Measurements from ENCODE around the gene DGUOK. TPM values are rescaled to one million over a fixed set of nuclear protein-coding genes. Genes with fewer than 3 reads are reported as not detected.

The DGUOK gene
- total and polyA plus RNA-seq, 8 donors, result 1.7 to 91.3 (median 33.8) TPM; not detected in 1

DNA sequence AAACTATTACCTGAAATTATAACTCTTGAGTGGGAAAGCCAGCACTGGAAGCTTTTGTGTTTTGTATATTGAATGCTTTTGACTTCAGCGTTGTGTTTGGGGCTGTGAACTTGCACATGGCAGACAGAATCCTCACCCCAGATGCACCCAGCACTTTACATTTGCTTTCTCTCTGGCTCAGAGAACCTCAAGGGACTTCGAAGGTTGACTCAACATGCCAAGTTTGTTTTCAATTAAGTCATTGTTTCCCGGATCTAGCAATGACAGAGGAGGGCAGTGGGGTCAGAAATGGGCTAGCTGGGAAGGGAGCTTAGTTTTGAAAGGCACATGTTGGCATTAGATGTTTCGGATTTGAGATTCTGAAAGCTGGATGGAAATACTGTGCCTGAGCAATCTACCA, 80.4 kb downstream of the DGUOK start:
- H3K36me3 ChIP-seq, result peaks cover 0 to 13% (median 2%) of the 10 kb centered on the region in 4 donors
- intact Hi-C loops (cut with DNase I; ENCODE audit: low total_unique reads), result no loop called here
- no peaks in the 10 kb centered on the region for H3K9me3 ChIP-seq
- peaks cover 23 to 79% (median 58%) of the 10 kb centered on the region in 4 donors for H3K4me1 ChIP-seq
- no peak for DNase-seq
- no peak overlapping the region for H3K4me3 ChIP-seq
- TF ChIP-seq, protein P1, sequence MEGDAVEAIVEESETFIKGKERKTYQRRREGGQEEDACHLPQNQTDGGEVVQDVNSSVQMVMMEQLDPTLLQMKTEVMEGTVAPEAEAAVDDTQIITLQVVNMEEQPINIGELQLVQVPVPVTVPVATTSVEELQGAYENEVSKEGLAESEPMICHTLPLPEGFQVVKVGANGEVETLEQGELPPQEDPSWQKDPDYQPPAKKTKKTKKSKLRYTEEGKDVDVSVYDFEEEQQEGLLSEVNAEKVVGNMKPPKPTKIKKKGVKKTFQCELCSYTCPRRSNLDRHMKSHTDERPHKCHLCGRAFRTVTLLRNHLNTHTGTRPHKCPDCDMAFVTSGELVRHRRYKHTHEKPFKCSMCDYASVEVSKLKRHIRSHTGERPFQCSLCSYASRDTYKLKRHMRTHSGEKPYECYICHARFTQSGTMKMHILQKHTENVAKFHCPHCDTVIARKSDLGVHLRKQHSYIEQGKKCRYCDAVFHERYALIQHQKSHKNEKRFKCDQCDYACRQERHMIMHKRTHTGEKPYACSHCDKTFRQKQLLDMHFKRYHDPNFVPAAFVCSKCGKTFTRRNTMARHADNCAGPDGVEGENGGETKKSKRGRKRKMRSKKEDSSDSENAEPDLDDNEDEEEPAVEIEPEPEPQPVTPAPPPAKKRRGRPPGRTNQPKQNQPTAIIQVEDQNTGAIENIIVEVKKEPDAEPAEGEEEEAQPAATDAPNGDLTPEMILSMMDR (IDR thresholded peaks at IDR 0.05), result no peak
- TF ChIP-seq POLR2AphosphoS5 (IDR thresholded peaks at IDR 0.05), result no peak
- TF ChIP-seq EP300 (IDR thresholded peaks at IDR 0.05), result no peak
- TF ChIP-seq POLR2A (IDR thresholded peaks at IDR 0.05), result no peak
- 39 to 62% (median 50%) methylated on average over 4 of the region's 4 CpGs for WGBS, 5 donors
- no peaks in the 10 kb centered on the region for H3K27me3 ChIP-seq
- H3K27ac ChIP-seq, result no peak overlapping the region

GRCh38 chr2:74007711-74008110, 81.0 kb downstream of the DGUOK start:
- peaks cover 0 to 13% (median 2%) of the 10 kb centered on the region in 4 donors for H3K36me3 ChIP-seq

More at GRCh38 chr2:74007711-74008110, 81.0 kb downstream of the DGUOK start:
- WGBS, 5 donors, result 82 to 87% (median 86%) methylated on average over 5 of the region's 5 CpGs
- intact Hi-C loops (cut with DNase I; ENCODE audit: low total_unique reads), result no loop called here
- DNase-seq, result no peak
- Histone ChIP-seq H3K9me3 (no peaks in the 10 kb centered on the region), H3K27me3 (no peaks in the 10 kb centered on the region), H3K4me1 (peaks cover 23 to 77% (median 55%) of the 10 kb centered on the region in 4 donors), H3K4me3 (no peak overlapping the region), H3K27ac (no peak overlapping the region)
- TF ChIP-seq, protein P1 (IDR thresholded peaks at IDR 0.05), result no peak
- TF ChIP-seq POLR2AphosphoS5 (IDR thresholded peaks at IDR 0.05), result no peak
- no peak for TF ChIP-seq POLR2A (IDR thresholded peaks at IDR 0.05)
- no peak for TF ChIP-seq EP300 (IDR thresholded peaks at IDR 0.05)

Small RNAs within 50 kb of the gene (small RNA-seq; reads per million reads assigned to genes)
- gene AC110801.1 (0 reads per million in 4 donors), gene RNA5SP97 (0 reads per million in 4 donors)

Other genes with a start within 250 kb of the DGUOK start
- 10 to 100 TPM in 2 of 5 donors, 1 to 10 TPM in 2, not detected in 1; 3.1 to 31.4 (median 7.2) TPM for gene TPRKB, start 189.5 kb upstream of the DGUOK start, total RNA-seq
- 10 to 100 TPM; 60.9 to 76.0 (median 75.9) TPM for gene TPRKB, start 189.5 kb upstream of the DGUOK start, polyA plus RNA-seq
- 10 to 100 TPM in 3 of 5 donors, 1 to 10 TPM in 2; 9.0 to 45.2 (median 14.3) TPM for gene DUSP11, start 146.8 kb upstream of the DGUOK start, total RNA-seq
- gene DUSP11, start 146.8 kb upstream of the DGUOK start, polyA plus RNA-seq, result 10 to 100 TPM; 16.7 to 25.4 (median 17.1) TPM
- not detected for gene C2orf78, start 142.7 kb upstream of the DGUOK start, total RNA-seq
- gene C2orf78, start 142.7 kb upstream of the DGUOK start, polyA plus RNA-seq, result not detected
- gene STAMBP, start 97.9 kb upstream of the DGUOK start, total RNA-seq, result 10 to 100 TPM; 22.6 to 84.9 (median 50.4) TPM
- 10 to 100 TPM; 28.0 to 34.1 (median 32.2) TPM for gene STAMBP, start 97.9 kb upstream of the DGUOK start, polyA plus RNA-seq
- 1,000 to 10,000 TPM in 2 of 5 donors, 100 to 1,000 TPM in 3; 444 to 2,977 (median 978) TPM for gene ACTG2, start 33.9 kb upstream of the DGUOK start, total RNA-seq
- 1,000 to 10,000 TPM in 1 of 3 donors, 100 to 1,000 TPM in 2; 143 to 1,485 (median 206) TPM for gene ACTG2, start 33.9 kb upstream of the DGUOK start, polyA plus RNA-seq
- gene TET3, start 58.0 kb downstream of the DGUOK start, total RNA-seq, result 10 to 100 TPM; 14.7 to 31.5 (median 17.8) TPM
- gene TET3, start 58.0 kb downstream of the DGUOK start, polyA plus RNA-seq, result 1 to 10 TPM; 1.7 to 2.2 (median 1.8) TPM
- 100 to 1,000 TPM in 2 of 5 donors, 10 to 100 TPM in 2, not detected in 1; 13.3 to 310 (median 65.8) TPM for gene BOLA3, start 221.0 kb downstream of the DGUOK start, total RNA-seq
- gene BOLA3, start 221.0 kb downstream of the DGUOK start, polyA plus RNA-seq, result 100 to 1,000 TPM in 1 of 3 donors, 10 to 100 TPM in 2; 57.3 to 129 (median 94.1) TPM